HepG2 (cell line): Measurements from ENCODE around the gene FOXD2.

Experiments used
- CTCF ChIP-seq: sonication (generic); formaldehyde crosslinking; IDR thresholded peaks from 2 replicates; pipeline ENCODE4 v1.5.0; 2020; ENCODE audit warnings: mild to moderate bottlenecking, missing genetic modification reagents, moderate library complexity
- EP300 ChIP-seq, 3 experiments: sonication (generic) in 1 of 3; formaldehyde crosslinking in 1 of 3; IDR thresholded peaks; 2 replicates each; pipeline versions ENCODE4 v1.5.1 to v1.6.1; 2011 to 2020; ENCODE audit warnings: low read depth in 2 of 3, low read length in 2 of 3, borderline replicate concordance in 1 of 3, improper control_type of control experiment in 1 of 3, mild to moderate bottlenecking in 1 of 3, missing genetic modification reagents in 1 of 3, moderate library complexity in 1 of 3
- ESRRA ChIP-seq: sonication (generic); formaldehyde crosslinking; IDR thresholded peaks from 2 replicates; pipeline ENCODE4 v1.5.1; 2020; ENCODE audit warnings: mild to moderate bottlenecking, low read depth, missing genetic modification reagents
- JARID2 ChIP-seq: sonication (generic); formaldehyde crosslinking; IDR thresholded peaks from 2 replicates; pipeline ENCODE4 v1.8.1; 2023; ENCODE audit warnings: missing genetic modification reagents, inconsistent platforms; ENCODE audit not compliant: insufficient replicate concordance
- KDM5B ChIP-seq: sonication (generic); formaldehyde crosslinking; IDR thresholded peaks from 2 replicates; pipeline ENCODE4 v1.4.0; 2020; ENCODE audit warnings: missing genetic modification reagents, mild to moderate bottlenecking, borderline replicate concordance
- RAD21 ChIP-seq: fragments of 450-650 bp; formaldehyde crosslinking; IDR thresholded peaks from 2 replicates; pipeline ENCODE4 v1.5.0; 2020; ENCODE audit warnings: mild to moderate bottlenecking
- RELA ChIP-seq: sonication (generic); formaldehyde crosslinking; IDR thresholded peaks from 2 replicates; pipeline ENCODE4 v1.4.0; 2020; ENCODE audit warnings: missing genetic modification reagents
- REST ChIP-seq, 2 experiments: IDR thresholded peaks; 2 replicates each; pipeline ENCODE4 v1.6.1; 2011 to 2012; ENCODE audit warnings: low read length in 2 of 2, borderline replicate concordance in 1 of 2, low read depth in 1 of 2, mild to moderate bottlenecking in 1 of 2, moderate library complexity in 1 of 2
- RFXANK ChIP-seq: IDR thresholded peaks from 2 replicates; pipeline ENCODE4 v1.6.1; 2016
- RNF219 ChIP-seq: sonication (generic); formaldehyde crosslinking; IDR thresholded peaks from 2 replicates; pipeline ENCODE4 v1.5.0; 2020; ENCODE audit warnings: mild to moderate bottlenecking, missing genetic modification reagents
- ZNF333 ChIP-seq: sonication (generic); formaldehyde crosslinking; IDR thresholded peaks from 2 replicates; pipeline ENCODE4 v1.4.0; 2020; ENCODE audit warnings: mild to moderate bottlenecking, missing genetic modification reagents, borderline replicate concordance
- ZNF710 ChIP-seq: sonication (generic); formaldehyde crosslinking; IDR thresholded peaks from 2 replicates; pipeline ENCODE4 v1.5.0; 2020; ENCODE audit warnings: mild to moderate bottlenecking, missing genetic modification reagents, borderline replicate concordance
- ZSCAN30 ChIP-seq: sonication (generic); formaldehyde crosslinking; IDR thresholded peaks from 2 replicates; pipeline ENCODE4 v1.5.0; 2020; ENCODE audit warnings: mild to moderate bottlenecking, missing genetic modification reagents

- no peak for TF ChIP-seq RFXANK (CRISPR knock-in tag)
- no peak for TF ChIP-seq ZSCAN30 (CRISPR knock-in tag)
- no peak for TF ChIP-seq REST (IDR thresholded peaks at IDR 0.05; ENCODE audit: borderline replicate concordance in 1 of 2, low read depth in 1 of 2, low read length in 2 of 2)
- no peak for TF ChIP-seq ESRRA (CRISPR knock-in tag)
- no peak for TF ChIP-seq JARID2 (CRISPR knock-in tag)
- no peak for TF ChIP-seq RAD21 (CRISPR knock-in tag)
- TF ChIP-seq ZNF333 (CRISPR knock-in tag): no peak
- TF ChIP-seq CTCF (CRISPR knock-in tag): no peak
- no peak for TF ChIP-seq RNF219 (CRISPR knock-in tag)
- no peak for TF ChIP-seq EP300 (IDR thresholded peaks at IDR 0.05; ENCODE audit: low read depth in 2 of 2, low read length in 2 of 2)
- no peak for TF ChIP-seq EP300 (CRISPR knock-in tag; IDR thresholded peaks at IDR 0.05; ENCODE audit: borderline replicate concordance)
- no peak for TF ChIP-seq RELA (CRISPR knock-in tag)
- no peak for TF ChIP-seq ZNF710
- TF ChIP-seq KDM5B (CRISPR knock-in tag): no peak
Measured at GRCh38 chr1:47481936-47482335, 44.1 kb downstream of the FOXD2 start.
